Heart right ventricle (tissue), 16 donors: Measurements from ENCODE around the gene SYNCRIP. TPM values are rescaled to one million over a fixed set of nuclear protein-coding genes. Genes with fewer than 3 reads are reported as not detected.
"Not testable (repeated sequence)": the region's sequence is repeated elsewhere in the genome, so short reads cannot be mapped to it uniquely, and the experiment has no call there.

Source experiments
- ATAC-seq, 8 donors: fragments of 200-7000 bp; cut with Tn5 transposase; one replicate each; pipeline ENCODE4 v1.9.1; 2020; ENCODE audit warnings: mild to moderate bottlenecking in 8 of 8, moderate library complexity in 8 of 8, moderate number of reproducible peaks in 1 of 8
- DNase-seq, 2 donors: peaks; one replicate each; pipeline ENCODE4 v3.0.0-alpha.2; 2020
- H3K27ac ChIP-seq, 10 donors: fragments of 200-600 bp; sonication (generic) in 2 of 10; one replicate each; pipeline versions ENCODE4 v1.5.0 to v1.8.0; 2020 to 2022; ENCODE audit warnings: mild to moderate bottlenecking in 3 of 10
- H3K27me3 ChIP-seq, 7 donors: fragments of 200-600 bp; one replicate each; pipeline ENCODE4 v1.8.0; 2021 to 2022; ENCODE audit warnings: mild to moderate bottlenecking in 2 of 7
- H3K36me3 ChIP-seq, 9 donors: fragments of 200-600 bp; sonication (generic) in 1 of 9; one replicate each; pipeline versions ENCODE4 v1.5.0 to v1.8.0; 2020 to 2022; ENCODE audit warnings: mild to moderate bottlenecking in 2 of 9
- H3K4me1 ChIP-seq, 9 donors: fragments of 200-600 bp; sonication (generic) in 1 of 9; one replicate each; pipeline versions ENCODE4 v1.5.0 to v1.8.0; 2020 to 2022; ENCODE audit warnings: mild to moderate bottlenecking in 4 of 9
- H3K4me3 ChIP-seq, 10 donors: fragments of 200-600 bp; sonication (generic) in 2 of 10; one replicate each; pipeline versions ENCODE4 v1.5.0 to v1.8.0; 2020 to 2022; ENCODE audit warnings: mild to moderate bottlenecking in 7 of 10, moderate library complexity in 2 of 10
- H3K9me3 ChIP-seq, 11 donors: fragments of 200-600 bp in 10 of 11; sonication (generic) in 2 of 11; one replicate each; pipeline versions ENCODE4 v1.5.0 to v1.8.0; 2013 to 2022; ENCODE audit warnings: mild to moderate bottlenecking in 2 of 11, control low read depth in 1 of 11, moderate library complexity in 1 of 11
- WGBS, 2 donors: extraction: QIAGEN DNeasy Blood & Tissue Kit; methylation state at CpG; one replicate each; pipeline ENCODE4 v1.1.7; 2013; ENCODE audit warnings: inconsistent platforms in 1 of 2; 5-methylcytosine and 5-hydroxymethylcytosine counted together
- intact Hi-C, 10 donors: fragments of 100-400 bp; cut with DNase I; formaldehyde crosslinking; loops; one replicate each; pipeline versions ENCODE4 v1.11.1 to v1.14.2; 2022
- polyA plus RNA-seq, 2 donors: library from polyadenylated mRNA; stranded (reverse); fragments of 200-250 nt; gene quantifications; one replicate each; pipeline ENCODE4 v1.2.3, GENCODE V29; 2013
- total RNA-seq, 10 donors: library from RNA; stranded (reverse); fragmentation: NEBNext Ultra II Directional in 3 of 10; extraction: Animal tissue kit (Norgen Biotek cat#: 25700) in 3 of 10; gene quantifications; one replicate each; pipeline versions ENCODE4 v1.2.1 to v1.2.4, GENCODE V29; 2021 to 2023
- TF ChIP-seq, protein P1 (sequence below), 9 donors: fragments of 200-600 bp; sonication (generic) in 2 of 9; IDR thresholded peaks; one replicate each; pipeline versions ENCODE4 v1.5.0 to v1.8.0; 2021 to 2022; ENCODE audit warnings: antibody characterized with exemption in 9 of 9, mild to moderate bottlenecking in 5 of 9, moderate library complexity in 1 of 9
- donor health status: Arrhythmogenic right ventricular cardiomyopathy.
- donor health status: ischemic (EF 13 %, LVEDD 7.1; RV severe dilation, severe dysfunction).
- donor health status: healthy with polysubstance abuse.
- donor health status: DM: no; HTN: yes; CAD: no.
- donor health status: DM: no; HTN: no; CAD: no.
- donor health status: ischemic (EF 25% LVEDD 6.9; RV normal size, moderate dysfunction).
- donor health status: ischemic (EF 25% LVEDD 5.7; RV mildly dilated, moderate dysfunction).
- donor health status: healthy.
- donor health status: DM: yes; HTN: yes; CAD: no.
- donor health status: Ischemic cardiomyopathy.
- donor health status: ischemic (EF 35%, LVEDD 5.7; RV mildly dilated, moderate dysfunction).
- donor health status: nonischemic (EF 11% LVEDD 7.7; RV severe dilation, severe dysfunction).
- donor health status: DM: yes; HTN: yes; CAD: no.
- donor health status: PGD.
- donor health status: ischemic (EF 29% LVEDD 5.4; RV normal size, mild dysfunction).
- donor health status: nonischemic (EF 23%, LVEDD 6.1; RV moderate dilation, normal function).

Gene SYNCRIP
- total and polyA plus RNA-seq, 12 donors, result 24.6 to 72.6 (median 58.7) TPM

DNA sequence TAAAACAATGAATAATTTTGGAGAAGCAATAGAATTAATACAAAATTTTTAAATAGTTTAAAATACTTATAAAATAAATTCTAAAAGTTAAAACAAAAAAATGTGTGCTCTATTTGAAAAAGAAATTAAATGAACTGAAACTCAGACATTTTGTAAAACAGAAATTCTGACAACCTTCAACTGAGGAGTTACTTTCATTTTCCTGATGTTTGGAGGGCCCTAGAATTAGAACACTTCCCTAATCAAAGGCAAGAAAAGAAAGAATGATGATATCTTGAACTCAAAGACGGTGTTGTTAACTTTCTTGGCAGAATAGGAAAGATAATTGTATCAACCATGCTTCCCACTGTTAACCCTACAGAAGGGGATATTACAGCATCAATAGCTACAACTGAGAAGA, 77.0 kb downstream of the SYNCRIP start:
- TF ChIP-seq, protein P1, sequence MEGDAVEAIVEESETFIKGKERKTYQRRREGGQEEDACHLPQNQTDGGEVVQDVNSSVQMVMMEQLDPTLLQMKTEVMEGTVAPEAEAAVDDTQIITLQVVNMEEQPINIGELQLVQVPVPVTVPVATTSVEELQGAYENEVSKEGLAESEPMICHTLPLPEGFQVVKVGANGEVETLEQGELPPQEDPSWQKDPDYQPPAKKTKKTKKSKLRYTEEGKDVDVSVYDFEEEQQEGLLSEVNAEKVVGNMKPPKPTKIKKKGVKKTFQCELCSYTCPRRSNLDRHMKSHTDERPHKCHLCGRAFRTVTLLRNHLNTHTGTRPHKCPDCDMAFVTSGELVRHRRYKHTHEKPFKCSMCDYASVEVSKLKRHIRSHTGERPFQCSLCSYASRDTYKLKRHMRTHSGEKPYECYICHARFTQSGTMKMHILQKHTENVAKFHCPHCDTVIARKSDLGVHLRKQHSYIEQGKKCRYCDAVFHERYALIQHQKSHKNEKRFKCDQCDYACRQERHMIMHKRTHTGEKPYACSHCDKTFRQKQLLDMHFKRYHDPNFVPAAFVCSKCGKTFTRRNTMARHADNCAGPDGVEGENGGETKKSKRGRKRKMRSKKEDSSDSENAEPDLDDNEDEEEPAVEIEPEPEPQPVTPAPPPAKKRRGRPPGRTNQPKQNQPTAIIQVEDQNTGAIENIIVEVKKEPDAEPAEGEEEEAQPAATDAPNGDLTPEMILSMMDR (IDR thresholded peaks at IDR 0.05), result no peak
- Histone ChIP-seq H3K4me3 (no peak overlapping the region), H3K36me3 (peaks cover 0 to 96% (median 7%) of the 10 kb centered on the region in 9 donors), H3K27me3 (no peaks in the 10 kb centered on the region), H3K9me3 (no peaks in the 10 kb centered on the region), H3K4me1 (peaks cover 0 to 15% (median 0%) of the 10 kb centered on the region in 9 donors), H3K27ac (no peak overlapping the region)
- intact Hi-C loops, result no loop called here
- DNase-seq, result no peak
- WGBS, 2 donors, result 8 to 14% methylated on average over 1 of the region's 1 CpG
- ATAC-seq, result no peak

GRCh38 chr6:85564223-85564622, 78.5 kb downstream of the SYNCRIP start:
- 98 to 99% methylated on average over 1 of the region's 2 CpGs for WGBS, 2 donors
- Histone ChIP-seq H3K36me3 (peaks cover 0 to 94% (median 13%) of the 10 kb centered on the region in 9 donors), H3K4me1 (peaks cover 0 to 12% (median 0%) of the 10 kb centered on the region in 9 donors)
- intact Hi-C loops, H3K27me3 ChIP-seq, ATAC-seq, H3K9me3 ChIP-seq, DNase-seq, H3K4me3 ChIP-seq, H3K27ac ChIP-seq: not testable (repeated sequence)

Other genes starting within 250 kb of the SYNCRIP start
- 1 to 10 TPM; 2.1 to 8.4 (median 4.3) TPM for gene NT5E, start 192.8 kb downstream of the SYNCRIP start, total RNA-seq
- gene NT5E, start 192.8 kb downstream of the SYNCRIP start, polyA plus RNA-seq, result 1 to 10 TPM in 1 of 2 donors, under 1 TPM in 1; 0.88 to 1.7 TPM
- gene SNX14, start 49.0 kb downstream of the SYNCRIP start, total RNA-seq, result 10 to 100 TPM; 21.3 to 38.1 (median 27.1) TPM
- 10 to 100 TPM; 31.5 to 52.5 TPM for gene SNX14, start 49.0 kb downstream of the SYNCRIP start, polyA plus RNA-seq